GM12891 (cell line): Measurements from ENCODE around the gene STK39.

ENCODE experiments used
- POLR2A ChIP-seq: IDR thresholded peaks from 2 replicates; pipeline ENCODE4 v1.6.1; 2011; ENCODE audit warnings: low read depth, low read length, control low read depth
- POLR2AphosphoS5 ChIP-seq: IDR thresholded peaks from 2 replicates; pipeline ENCODE4 v1.6.1; 2011; ENCODE audit warnings: low read depth, low read length, control low read depth
- SPI1 ChIP-seq: IDR thresholded peaks from 2 replicates; pipeline ENCODE4 v1.6.1; 2011; ENCODE audit warnings: low read depth, low read length, control low read depth

DNA sequence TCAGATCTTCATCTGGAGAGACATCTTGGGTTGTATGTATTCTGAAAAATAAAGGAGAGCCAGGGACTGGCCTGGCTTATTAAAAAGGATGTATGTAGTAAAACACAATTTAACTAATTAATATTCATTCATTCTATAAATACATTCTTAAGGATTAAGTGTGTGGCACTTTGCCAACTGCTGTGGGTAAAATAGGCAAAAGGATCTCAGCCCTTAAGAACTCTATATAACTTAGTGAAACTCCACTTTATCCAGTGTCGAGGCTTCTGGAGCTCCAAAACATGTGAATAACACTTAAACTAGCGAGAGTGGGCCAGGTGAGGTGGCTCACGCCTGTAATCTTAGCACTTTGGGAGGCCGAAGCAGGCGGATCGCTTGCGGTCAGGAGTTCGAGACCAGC, 7.7 kb upstream of the STK39 start:
- TF ChIP-seq POLR2AphosphoS5 = no peak
- no peak for TF ChIP-seq POLR2A
- no peak for TF ChIP-seq SPI1
